ENCODE data around the gene MACF1. TPM values are rescaled to one million over a fixed set of nuclear protein-coding genes. Genes with fewer than 3 reads are reported as not detected.

MACF1 gene
- total RNA-seq, 1 experiment from 2014 or later: 103 TPM

- CTCF ChIA-PET: interaction anchor here (0.7 kb wide), 2 partner anchors 55 to 191 kb away, joined by 3 read pairs; no protein-coding TSS in a partner anchor
These were observed 17.0 kb upstream of the MACF1 start for GRCh38 chr1:39187275-39188046.

GRCh38 chr1:39189592-39190041 lies 14.9 kb upstream of the MACF1 start:
- no TSS peak for BruUV-seq (replicated peaks)
- POLR2A ChIA-PET (ENCODE audit: unreplicated experiment): interaction anchor here (0.6 to 0.8 kb wide), 2 partner anchors 31 to 163 kb away, joined by 4 read pairs; partner anchors contain the start of gene NDUFS5
- peaks cover 76% of the 10 kb centered on the region for H3K4me1 ChIP-seq (ENCODE audit: insufficient read depth, low read length)

More at GRCh38 chr1:39187275-39188046, 17.0 kb upstream of the MACF1 start:
- DNase-seq (no peak), ATAC-seq (no peak)
- Histone ChIP-seq H3K4me1 (ENCODE audit: insufficient read depth, low read length) (peaks cover 82% of the 10 kb centered on the region), H2AFZ (ENCODE audit: low read length) (no peak overlapping the region), H3K27me3 (ENCODE audit: low read length) (no peaks in the 10 kb centered on the region), H3F3A (ENCODE audit: low read length, unreplicated experiment) (peaks cover 15% of the 10 kb centered on the region), H3K36me3 (ENCODE audit: low read depth, low read length) (no peaks in the 10 kb centered on the region), H3K4me2 (ENCODE audit: low read length) (no peak overlapping the region), H3K9ac (ENCODE audit: low read length) (no peak overlapping the region), H3K27ac (ENCODE audit: low read length) (peak overlapping the region; percentile 82; the same call in 1 of the 2 replicates), H3K79me2 (ENCODE audit: low read length) (peaks cover 69% of the 10 kb centered on the region), H4K20me1 (ENCODE audit: low read length) (no peaks in the 10 kb centered on the region), H3K9me2 (replicated peaks; ENCODE audit: low read length) (no peaks in the 10 kb centered on the region), H3K9me3 (ENCODE audit: low read length) (no peaks in the 10 kb centered on the region), H3K4me3 (ENCODE audit: low read length) (no peak overlapping the region)
- POLR2A ChIA-PET (ENCODE audit: unreplicated experiment): no interaction called here
- intact Hi-C loops (cut with micrococcal nuclease): no loop called here
- BruUV-seq (replicated peaks): no TSS peak
- TF ChIP-seq EZH2phosphoT487 (IDR thresholded peaks at IDR 0.05; ENCODE audit: borderline replicate concordance, low read length): no peak
- TF ChIP-seq EZH2 (IDR thresholded peaks at IDR 0.05; ENCODE audit: low read length, unreplicated experiment): no peak
- TF ChIP-seq CTCF (conservative IDR thresholded peaks at IDR 0.05; ENCODE audit: low read depth, low read length): no peak

More at GRCh38 chr1:39189592-39190041, 14.9 kb upstream of the MACF1 start:
- Histone ChIP-seq H3F3A (ENCODE audit: low read length, unreplicated experiment) (peaks cover 9% of the 10 kb centered on the region), H3K27me3 (ENCODE audit: low read length) (no peaks in the 10 kb centered on the region), H3K36me3 (ENCODE audit: low read depth, low read length) (no peaks in the 10 kb centered on the region), H3K9me2 (replicated peaks; ENCODE audit: low read length) (no peaks in the 10 kb centered on the region), H3K4me2 (ENCODE audit: low read length) (peak overlapping the region; percentile 23), H3K9ac (ENCODE audit: low read length) (no peak overlapping the region), H3K4me3 (ENCODE audit: low read length) (no peak overlapping the region), H4K20me1 (ENCODE audit: low read length) (no peaks in the 10 kb centered on the region), H3K27ac (ENCODE audit: low read length) (peak overlapping the region; percentile 53), H2AFZ (ENCODE audit: low read length) (no peak overlapping the region), H3K79me2 (ENCODE audit: low read length) (peaks cover 77% of the 10 kb centered on the region), H3K9me3 (ENCODE audit: low read length) (no peaks in the 10 kb centered on the region)
- no peak for TF ChIP-seq CTCF (conservative IDR thresholded peaks at IDR 0.05; ENCODE audit: low read depth, low read length)
- TF ChIP-seq EZH2 (IDR thresholded peaks at IDR 0.05; ENCODE audit: low read length, unreplicated experiment): no peak
- no peak for TF ChIP-seq EZH2phosphoT487 (IDR thresholded peaks at IDR 0.05; ENCODE audit: borderline replicate concordance, low read length)
- intact Hi-C loops (cut with micrococcal nuclease): loop anchor here (10.0 kb wide), 1 partner anchor 205 kb away; no protein-coding TSS in a partner anchor
- ATAC-seq (no peak), DNase-seq (peak; percentile 55)
- CTCF ChIA-PET: interaction anchor here (1.0 kb wide), 1 partner anchor 12 kb away, joined by 4 read pairs; no protein-coding TSS in a partner anchor

Measured in PC-3 (cell line).